HG02870 (cell line): ENCODE data around the gene VDAC2.

ENCODE experiments used
- ATAC-seq: cut with Tn5 transposase; IDR thresholded peaks from one replicate; pipeline ENCODE4 v1.9.1; 2021; ENCODE audit warnings: mild to moderate bottlenecking, moderate library complexity; ENCODE audit not compliant: unreplicated experiment

VDAC2 gene

DNA sequence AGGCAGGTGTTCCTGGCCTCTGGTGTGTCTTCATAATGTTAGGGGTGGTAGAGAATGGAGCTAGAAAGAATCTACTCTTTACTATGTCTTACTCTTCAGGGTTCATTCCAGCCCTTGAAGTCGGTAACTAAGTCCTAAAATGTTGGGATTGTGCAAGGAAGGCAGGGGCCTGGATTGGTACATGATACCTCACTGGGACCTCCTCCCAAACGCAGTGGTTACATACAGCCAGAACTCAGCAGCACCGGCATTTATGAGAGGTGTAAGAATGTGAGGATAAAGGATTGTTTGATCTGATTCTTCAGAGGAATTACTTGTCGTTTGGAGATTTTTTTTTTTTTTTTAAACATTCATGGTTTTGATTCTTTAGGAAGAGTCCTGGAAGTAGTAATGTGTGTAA lies 18.2 kb downstream of the VDAC2 start:
- ATAC-seq = no peak

DNA sequence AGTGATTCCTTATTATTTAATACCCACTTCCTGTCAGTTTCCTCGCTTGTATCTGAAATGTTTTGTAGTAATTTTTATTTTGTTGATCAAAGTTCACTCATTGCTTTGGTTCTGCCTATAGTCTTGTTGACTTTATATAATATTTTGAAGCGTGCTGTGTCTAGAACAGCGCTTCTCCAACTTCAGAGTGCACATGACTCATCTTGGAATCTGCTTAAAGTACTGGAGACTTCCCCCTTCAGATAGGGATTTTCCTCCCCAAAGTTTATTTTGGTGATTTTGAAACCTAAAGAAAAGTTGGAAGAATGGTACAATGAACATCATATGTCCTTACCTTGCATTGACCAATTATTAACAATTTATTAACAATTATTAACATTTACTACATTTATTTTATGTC lies 19.4 kb downstream of the VDAC2 start:
- ATAC-seq = no peak

DNA sequence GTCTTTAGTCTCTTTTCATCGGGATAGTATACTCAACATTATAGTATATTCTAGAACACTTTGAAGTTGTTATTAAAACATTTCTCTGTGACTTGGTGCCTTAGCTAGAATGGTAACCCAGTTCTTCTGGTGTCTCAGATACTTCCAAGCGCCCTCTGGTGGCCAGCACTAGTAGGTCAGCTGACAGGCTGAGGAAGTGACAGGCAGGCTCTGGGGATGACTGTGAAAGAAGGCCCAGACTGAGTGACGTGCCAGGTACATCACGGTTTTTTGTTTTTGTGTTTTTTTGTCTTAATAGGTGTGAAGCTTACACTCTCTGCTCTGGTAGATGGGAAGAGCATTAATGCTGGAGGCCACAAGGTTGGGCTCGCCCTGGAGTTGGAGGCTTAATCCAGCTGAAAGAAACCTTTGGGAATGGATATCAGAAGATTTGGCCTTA lies 20.0 kb downstream of the VDAC2 start:
- peak; percentile 33 for ATAC-seq

DNA sequence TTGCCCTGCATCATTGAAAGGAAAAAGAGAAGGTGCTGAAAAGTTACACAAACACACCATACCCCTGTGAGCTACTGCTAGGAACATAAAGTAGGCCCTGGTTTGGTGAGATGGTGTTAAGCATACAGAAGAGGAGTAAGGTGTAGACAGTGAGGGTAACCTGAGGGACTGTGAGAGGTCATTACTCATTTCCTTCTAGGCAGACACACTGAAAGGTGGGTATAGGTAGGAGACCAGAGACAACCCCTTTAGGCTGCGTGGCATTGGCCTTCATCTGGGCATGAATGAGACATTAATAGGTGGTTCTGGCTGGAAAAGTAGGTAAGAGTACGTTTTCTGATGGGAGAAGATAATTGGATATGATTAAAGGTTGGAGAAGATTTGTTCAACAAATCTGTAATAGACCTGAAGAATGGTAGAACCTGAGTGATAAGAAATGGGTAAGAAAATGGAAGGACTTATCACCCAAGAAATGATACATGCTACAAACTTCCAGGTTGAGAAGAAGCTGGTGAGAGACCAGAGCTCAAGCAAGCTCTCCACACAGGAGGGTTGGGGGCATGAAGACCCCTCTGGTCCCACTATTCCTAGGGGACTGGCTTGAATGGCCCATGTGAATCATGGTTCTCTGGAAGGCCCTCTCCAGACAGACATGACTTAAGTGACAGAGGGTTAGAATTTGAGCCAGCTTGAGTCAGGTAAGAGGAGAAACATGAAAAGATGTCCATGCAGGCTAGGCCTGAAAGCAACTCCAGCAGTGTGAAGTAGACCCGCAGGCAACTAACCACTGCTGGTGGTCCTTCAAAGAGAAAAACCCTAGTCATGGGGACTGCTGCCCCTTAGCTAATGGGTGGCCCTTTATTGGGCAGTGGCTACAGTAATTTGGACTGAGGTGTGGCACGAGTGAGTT lies 21.3 kb downstream of the VDAC2 start:
- no peak for ATAC-seq

DNA sequence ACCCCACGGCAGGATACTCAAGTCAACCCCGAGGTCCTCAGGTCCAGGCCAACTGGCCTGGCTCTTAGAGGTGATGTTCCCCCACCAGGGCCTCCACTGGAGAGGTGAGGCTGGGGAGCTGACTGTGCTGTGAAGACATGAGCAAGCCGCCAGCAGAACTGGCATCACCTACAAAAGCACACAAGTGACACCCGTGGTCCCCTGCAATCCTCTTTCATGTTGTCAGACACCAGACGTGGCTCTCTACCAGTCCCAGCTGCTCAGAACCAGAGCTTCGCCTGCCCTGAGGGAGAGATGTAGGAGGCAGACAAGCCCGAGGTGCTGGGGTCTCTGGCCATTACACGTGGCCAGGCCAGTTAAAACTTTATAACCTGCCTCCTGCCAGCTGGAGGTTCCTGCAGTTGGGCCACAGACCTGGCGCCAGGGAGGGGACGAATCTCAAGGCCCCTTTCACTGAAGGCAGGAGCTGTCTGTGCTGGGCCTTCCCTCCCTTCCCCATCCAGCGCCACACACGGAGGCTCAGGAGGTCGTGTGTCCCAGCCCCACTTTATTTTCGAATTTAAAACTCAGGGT lies 22.9 kb downstream of the VDAC2 start:
- no peak for ATAC-seq

DNA sequence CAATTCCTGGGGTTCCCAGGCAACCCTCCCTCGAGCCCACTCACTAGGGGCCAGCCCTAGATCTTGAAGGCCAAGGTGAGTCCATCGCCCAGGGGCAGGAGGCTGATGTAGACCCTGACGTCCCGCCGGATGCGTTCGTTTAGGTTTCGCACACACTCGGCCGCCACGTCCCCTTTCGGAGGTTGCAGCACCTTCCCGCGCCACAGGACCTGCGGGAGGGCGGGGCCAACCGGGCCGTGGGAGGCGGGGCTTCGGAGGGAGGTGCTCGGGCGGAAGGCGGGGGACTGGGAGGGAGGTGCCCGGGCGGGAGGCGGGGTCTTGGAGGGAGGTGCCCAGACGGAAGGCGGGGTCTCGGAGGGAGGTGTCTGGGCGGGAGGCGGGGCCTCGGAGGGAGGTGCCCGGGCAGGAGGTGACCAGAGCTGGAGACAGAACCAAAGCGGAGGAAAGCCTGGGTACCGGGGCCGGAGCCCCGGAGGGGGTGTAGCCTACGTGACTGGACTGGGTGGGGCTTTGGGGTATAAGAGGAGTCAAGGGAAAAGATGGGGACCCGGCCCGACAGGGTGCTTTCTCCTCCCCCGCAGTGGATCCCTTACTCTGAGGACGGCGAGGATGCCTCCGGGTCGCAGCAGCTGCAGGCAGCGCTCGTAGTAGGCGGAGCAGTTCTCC lies 23.6 kb downstream of the VDAC2 start:
- peak; percentile 38 for ATAC-seq

DNA sequence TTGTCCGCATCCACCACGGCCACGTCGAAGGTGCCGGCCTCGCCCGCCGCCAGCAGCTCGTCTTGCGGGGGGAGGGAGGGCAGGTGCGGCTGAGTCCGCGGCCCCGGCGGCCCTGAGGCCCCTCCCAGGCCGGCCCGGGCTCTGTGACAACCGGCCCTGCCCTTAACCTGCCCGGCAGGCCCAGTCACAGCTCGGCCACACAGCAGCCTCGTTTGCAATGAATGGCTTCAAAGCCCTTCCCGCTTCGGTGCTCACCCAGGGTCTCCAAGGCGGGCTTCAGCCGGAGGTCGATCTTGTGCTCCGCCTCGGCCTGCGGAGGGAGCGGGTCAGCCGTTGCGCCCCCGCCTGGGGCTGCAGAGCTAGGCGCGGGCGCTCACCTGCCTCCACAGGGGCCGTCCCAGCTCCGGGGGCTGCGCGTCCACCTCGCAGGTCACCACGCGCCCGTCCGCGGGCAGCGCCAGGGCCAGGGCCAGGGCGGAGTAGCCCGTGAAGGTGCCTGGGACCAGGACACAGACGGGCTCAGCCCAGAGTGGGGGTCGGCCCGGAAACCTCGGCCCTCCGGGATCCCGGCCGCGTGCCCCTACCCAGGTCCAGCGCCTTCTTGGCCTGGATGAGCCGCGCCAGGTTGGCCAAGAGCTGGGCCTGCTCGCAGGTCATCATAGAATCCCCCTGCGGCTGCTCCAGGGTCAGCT lies 24.2 kb downstream of the VDAC2 start:
- ATAC-seq = peak; percentile 12

DNA sequence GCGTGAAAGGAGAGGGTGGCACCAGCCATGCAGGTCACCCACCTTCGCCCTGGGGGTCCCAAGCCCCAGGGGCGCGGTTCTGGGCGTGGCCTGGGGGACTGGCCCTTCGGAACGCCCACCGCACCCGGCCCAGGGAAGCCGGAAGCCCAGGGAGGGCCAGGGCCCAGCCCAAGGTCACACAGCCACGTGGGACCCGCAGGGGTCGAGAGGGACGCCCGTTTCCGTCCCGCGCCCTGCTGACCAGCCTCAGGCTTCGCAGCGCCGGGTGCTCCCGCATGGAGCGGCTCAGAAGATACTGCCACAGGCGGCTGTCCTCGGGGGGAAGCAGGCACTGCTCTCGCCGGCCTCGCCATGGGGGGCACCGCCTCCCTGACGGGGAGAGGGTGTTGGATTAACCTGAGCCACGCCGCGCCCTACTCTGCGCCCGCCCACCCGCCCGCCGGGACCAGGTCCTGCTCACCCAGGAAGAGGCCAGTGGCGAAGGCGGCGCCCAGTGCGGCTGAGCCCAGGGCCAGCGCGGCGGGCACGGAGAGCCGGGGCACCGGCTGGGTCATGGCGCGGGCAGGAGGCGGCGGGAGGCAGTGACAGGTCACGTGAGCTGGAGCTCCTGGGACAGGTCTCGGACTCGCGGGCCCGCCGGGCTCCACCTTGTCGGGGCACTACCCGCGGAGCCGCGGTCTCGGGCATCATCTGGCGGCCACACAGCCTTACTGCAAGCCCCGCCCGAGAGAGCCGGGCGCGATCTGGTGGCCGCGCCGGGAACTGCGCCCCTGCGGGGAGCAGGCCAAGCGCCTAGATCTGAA lies 25.0 kb downstream of the VDAC2 start, which contains the start of gene COMTD1:
Gene COMTD1, minus strand, starts transcription at position 583 of the 803 bp plus-strand sequence. Its CDS starts 29 bp downstream, at position 554.
- ATAC-seq = peak; percentile 67

DNA sequence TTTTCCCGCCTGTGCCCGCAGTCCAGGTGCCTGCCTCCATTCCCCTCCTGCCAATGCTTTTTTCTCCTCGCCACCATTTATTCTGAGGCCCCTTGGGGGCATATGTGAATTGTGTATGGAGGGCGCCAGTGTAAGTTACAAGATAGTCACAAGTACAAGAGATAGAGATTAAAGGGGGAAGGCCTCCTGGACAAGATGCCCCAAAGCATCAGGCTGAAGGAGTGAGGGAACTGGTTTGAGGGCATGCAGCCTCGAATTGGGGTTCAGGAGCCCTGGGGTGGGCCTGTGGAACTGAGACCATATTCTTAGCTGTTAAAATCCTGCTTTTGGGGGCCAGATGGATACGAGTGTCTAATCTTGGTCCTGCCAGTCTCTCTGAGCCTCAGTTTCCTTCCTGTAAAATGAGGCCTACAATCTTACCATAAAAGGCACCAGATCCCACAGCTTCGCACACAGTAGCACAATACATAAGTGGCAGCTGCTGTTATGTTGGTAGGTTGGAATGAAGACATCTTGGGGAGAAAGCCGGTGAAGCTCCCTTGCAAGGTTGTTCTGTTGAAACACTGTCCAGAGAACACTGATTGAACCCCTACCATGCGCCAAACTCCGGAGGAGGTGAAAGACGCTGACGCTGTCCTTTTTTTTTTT lies 25.7 kb downstream of the VDAC2 start:
- ATAC-seq = no peak

DNA sequence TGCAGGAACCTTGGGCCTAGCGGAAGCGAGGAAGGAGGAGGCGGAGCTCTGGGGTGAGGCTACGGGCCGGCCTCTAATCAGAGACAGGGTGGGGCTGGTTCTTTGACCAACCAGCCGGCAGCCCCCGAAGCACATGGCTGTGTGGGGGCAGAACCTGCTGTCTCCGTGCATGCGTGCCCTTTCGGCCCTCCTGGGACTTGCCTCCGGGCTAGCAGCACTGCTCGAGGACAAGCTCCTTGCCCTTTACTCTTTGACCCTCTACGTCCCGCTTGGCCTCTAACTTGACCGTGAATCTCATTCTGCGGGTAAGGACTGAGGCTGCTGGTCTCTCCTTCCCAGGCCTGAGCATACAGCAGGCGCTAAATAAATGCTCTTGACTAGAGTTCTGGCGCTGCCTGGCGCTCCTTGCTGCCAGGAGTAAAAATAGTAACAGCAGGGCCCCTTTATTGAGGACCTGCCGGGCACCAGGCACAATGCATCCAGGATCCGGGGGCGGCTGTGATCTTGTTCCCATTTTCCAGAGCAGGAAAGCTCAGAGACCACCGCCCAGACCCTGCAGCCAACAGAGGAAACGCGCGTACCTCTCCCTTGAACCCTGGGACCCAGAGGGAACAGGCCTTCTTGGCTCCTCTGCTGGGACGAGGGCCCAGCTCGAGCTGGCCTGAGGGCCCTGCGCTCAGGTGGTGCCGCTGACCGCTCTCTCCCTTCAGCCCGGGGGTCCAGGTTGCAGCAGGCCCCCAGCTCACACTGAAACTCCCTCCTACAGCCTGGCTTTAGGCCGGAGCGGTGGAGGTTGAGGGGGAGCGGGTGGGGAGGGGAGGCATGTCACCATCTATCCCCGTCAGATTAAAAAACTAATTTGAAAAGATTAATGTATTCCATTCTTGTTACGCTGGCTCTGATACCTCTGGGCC lies 27.8 kb downstream of the VDAC2 start:
- no peak for ATAC-seq

DNA sequence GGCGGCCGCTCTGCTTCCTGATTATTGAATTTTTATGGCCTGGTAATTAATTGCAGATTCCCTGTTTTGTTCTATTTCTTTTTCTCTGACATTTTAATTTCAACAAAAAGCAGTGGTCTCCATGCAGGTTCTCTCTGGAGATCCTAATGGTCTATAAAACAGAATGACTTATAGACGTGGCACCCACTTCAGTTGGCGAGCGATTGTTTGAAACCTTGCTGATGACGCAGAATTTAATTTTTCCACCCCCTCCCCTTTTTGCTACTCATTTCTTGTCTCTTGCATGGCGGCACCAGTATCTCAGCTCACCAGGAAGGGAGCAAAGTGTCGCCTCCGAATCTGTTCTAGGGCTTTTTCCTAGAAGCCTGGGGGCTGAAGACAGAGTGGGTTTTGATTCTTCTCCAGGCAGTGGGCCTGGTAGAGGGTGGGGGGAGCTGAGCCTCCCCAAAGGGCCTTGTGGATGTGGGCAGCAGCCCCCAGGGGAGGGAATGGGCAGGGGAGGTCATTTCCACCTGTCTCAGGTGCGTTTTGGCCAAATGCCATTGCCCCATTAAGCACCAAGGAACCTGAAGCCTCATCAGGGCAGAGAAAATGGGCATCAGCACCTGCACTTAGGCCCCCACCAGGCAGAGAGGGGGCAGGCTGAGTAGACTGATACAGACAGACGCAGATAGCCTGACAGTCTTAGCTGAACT lies 28.6 kb downstream of the VDAC2 start:
- ATAC-seq = no peak

DNA sequence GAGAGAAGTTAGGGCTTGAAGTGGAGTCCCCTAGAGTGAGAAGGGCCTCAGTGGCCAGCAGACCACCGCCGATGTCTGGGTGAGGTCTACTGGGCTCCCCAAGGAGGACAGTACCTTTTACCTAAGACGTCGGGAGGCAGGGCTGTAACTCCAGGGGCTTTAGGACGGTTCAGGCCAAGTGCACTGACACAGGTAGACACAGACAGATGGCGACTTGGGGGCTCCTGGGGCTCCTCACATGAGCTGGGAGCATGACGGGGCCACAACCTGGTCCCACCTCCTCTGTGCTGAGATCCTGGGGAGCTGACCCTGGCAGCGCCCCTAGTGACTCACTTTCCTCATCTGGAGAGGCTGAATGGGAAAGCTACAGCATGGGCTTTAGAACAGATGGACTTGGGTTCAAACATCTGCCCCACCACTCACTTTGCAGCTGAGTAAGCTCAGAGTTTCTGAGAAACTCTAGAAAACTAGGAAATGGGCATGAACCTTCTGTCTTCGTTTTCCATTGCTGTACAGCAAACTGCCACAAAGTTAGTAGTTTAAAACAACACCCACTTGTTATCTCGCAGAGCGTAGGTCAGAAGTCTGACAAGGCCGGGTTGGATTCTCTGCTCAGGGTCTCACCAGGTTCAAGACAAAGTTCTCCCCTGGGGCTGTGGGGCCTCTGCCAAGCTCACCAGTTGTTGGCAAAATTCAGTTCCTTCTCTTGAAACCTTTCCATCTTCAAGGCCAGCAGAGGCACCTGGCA lies 29.9 kb downstream of the VDAC2 start:
- ATAC-seq = no peak

DNA sequence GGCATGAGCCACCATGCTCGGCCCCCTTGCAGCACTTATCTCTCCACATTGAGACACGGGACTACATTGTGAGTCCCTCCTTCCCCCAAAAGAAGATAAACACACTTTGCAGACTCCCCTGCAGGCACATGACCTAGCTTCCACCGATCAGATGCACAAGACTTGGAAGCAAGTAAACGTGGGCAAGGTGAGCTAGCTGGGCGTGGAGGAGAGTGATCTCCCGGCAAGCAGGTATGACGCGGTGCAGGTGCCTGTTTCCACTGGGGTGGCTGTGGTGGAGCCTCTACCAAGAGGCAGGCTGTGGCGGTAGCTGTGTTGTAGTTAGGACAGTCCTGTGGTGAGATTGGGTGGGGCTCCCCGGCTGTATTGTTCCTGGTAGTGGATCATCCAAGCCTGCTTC lies 32.8 kb downstream of the VDAC2 start:
- ATAC-seq = no peak

DNA sequence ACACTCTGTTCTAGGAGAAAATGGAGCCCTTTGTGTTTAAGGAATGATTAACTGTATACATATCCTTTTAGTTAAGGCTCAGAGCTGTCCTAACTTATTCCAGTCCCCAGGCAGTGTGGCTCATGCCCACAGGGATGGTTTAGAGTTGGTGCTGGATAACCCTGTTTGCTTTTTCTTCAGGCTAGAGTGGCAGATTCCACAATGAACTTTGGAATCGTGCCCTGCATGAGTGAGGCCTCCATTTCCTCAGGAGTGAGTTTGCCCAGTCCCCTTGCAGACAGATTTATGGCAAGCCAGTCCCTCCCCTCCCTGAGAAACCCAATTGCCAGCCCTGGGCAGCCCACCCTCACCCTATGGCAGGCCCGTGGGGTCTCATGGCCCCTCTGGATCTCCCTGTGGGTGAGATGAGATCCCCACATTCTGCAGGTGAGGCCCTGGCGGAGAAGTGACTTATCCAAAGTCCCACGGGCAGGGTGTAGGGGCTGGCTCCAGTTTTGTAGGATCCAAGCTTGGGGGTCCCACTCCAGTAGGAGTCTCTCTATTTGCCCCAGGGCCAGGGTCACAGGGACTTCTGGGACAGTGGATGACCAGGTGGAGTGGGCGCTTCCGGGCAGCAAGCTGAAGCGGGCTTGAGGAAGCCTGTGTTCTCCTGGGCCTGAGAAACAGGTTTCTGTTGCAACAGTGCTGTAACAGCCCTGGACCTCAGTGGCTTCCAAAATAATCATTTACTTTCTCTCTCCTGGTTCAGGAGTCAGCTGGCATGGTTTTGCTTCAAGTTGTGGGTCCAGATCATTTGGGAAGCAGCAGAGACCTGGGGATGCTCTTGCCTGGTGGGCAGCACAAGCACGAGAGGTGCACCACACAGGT lies 34.1 kb downstream of the VDAC2 start:
- no peak for ATAC-seq

DNA sequence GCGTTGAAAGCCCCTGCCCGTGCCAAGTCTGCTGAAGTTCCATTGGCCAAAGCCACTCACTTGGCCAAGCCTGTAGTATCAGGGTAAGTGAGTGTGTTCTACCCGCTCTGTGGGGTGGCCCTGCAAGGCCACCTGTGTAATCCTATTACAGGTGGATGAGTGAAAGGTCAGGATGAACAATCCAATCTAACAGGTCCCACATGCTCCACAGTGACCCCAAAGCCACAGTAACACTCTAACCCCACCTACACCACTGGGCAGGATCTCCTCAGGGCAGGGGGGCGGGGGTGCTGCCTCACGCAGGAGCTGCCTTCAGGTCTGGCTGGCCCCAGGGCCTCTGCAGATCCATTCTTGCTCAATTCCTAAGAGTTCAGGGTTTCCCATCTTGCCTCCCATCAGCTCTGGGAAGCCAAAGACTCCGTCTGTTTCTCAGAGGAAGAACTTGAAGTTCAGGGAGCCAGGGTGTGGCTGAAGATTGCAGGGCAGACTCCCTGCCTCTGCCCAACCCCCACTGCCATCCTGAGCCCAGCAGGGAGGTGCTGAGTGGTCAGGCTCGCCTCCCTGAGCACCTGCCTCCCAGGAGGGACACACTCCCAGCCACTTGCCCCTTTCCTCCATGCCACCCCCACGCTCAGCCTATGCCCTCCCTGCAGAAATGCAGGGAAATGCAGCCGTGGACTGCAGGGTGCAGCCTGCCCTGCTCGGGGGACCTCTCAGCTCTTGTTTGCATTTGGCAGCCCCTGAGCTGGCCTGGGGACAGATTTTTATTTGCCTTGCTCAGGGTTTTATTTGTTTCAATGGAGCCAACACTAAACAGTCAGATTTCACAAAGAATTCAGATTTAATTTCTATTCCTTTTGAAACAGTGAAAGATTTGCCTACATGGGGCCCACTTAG lies 35.0 kb downstream of the VDAC2 start:
- no peak for ATAC-seq

DNA sequence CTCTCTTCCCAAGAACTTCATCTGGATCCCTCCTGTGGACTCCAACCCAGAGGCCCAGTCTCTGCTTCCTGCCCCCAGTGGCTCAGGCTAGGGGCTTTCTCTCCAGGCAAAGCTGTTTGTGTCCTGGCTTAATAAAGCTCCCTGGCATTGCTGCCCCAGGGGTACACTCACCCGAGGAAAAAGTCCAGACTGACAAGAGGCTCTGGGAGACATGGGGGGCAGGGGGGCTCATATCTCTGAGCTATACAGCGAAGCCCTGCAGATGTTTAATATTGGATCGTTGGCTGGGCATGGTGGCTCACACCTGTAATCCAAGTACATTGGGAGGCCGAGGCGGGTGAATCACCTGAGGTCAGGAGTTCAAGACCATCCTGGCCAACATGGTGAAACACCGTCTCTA lies 35.9 kb downstream of the VDAC2 start:
- ATAC-seq = no peak
